ENCODE results near the gene CLDN22. TPM values are rescaled to one million over a fixed set of nuclear protein-coding genes. Genes with fewer than 3 reads are reported as not detected.
"Not testable (repeated sequence)": the region's sequence is repeated elsewhere in the genome, so short reads cannot be mapped to it uniquely, and the experiment has no call there.

CLDN22 gene
- total and polyA plus RNA-seq, 2 donors (not counting 1 experiment from before 2014, with no cell fraction given): under 0.01 TPM; not detected in 1

DNA sequence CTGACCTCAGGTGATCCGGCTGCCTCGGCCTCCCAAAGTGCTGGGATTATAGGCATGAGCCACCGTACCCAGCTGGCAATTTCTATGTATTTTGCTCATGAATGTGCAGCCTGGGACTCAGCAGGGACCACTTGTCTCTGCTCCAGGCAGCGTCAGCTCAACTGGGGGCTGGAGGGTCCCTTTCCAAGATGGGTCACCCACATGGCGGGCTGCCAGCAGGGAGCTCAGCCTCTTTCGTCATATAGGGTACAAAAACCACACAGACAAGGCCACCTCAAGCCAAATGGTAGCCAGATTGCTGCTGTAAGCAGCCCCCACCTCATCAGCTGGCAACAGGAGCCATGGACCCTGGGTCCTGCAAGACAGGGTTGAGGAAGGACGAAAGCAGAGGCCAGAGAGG lies 4.5 kb upstream of the CLDN22 start:
- H3K36me3 ChIP-seq (ENCODE audit: control insufficient read depth, insufficient read depth, low read length): no peaks in the 10 kb centered on the region
- no peak overlapping the region for H3K4me2 ChIP-seq (ENCODE audit: extremely low read depth, insufficient read depth, low read length)
- H4K20me1 ChIP-seq (ENCODE audit: control insufficient read depth, extremely low read depth, insufficient read depth, low read length): no peaks in the 10 kb centered on the region
- H3K79me2 ChIP-seq (ENCODE audit: control insufficient read depth, insufficient read depth, low read length): no peaks in the 10 kb centered on the region
- H2AFZ ChIP-seq (ENCODE audit: low read length): no peak overlapping the region
- TF ChIP-seq EZH2 (IDR thresholded peaks at IDR 0.05; ENCODE audit: low read length, missing control alignments): no peak
- TF ChIP-seq, protein P1, sequence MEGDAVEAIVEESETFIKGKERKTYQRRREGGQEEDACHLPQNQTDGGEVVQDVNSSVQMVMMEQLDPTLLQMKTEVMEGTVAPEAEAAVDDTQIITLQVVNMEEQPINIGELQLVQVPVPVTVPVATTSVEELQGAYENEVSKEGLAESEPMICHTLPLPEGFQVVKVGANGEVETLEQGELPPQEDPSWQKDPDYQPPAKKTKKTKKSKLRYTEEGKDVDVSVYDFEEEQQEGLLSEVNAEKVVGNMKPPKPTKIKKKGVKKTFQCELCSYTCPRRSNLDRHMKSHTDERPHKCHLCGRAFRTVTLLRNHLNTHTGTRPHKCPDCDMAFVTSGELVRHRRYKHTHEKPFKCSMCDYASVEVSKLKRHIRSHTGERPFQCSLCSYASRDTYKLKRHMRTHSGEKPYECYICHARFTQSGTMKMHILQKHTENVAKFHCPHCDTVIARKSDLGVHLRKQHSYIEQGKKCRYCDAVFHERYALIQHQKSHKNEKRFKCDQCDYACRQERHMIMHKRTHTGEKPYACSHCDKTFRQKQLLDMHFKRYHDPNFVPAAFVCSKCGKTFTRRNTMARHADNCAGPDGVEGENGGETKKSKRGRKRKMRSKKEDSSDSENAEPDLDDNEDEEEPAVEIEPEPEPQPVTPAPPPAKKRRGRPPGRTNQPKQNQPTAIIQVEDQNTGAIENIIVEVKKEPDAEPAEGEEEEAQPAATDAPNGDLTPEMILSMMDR (conservative IDR thresholded peaks at IDR 0.05 in 1 of 2, IDR thresholded peaks at IDR 0.05 in 1 of 2; ENCODE audit: low read depth in 1 of 2, low read length in 2 of 2): no peak
- H3K27ac ChIP-seq (ENCODE audit: insufficient read depth, low read length): no peak overlapping the region
- no peak overlapping the region for H3K9ac ChIP-seq (ENCODE audit: insufficient read depth, low read length)
- no peaks in the 10 kb centered on the region for H3K9me3 ChIP-seq (ENCODE audit: control insufficient read depth, insufficient read depth, low read depth, low read length)
- H3K4me1 ChIP-seq (ENCODE audit: control insufficient read depth, extremely low read depth, insufficient read depth, low read length): peaks cover 2% of the 10 kb centered on the region
- DNase-seq (ENCODE audit: low read depth in 2 of 2): no peak
- no peak overlapping the region for H3K4me3 ChIP-seq (replicated peaks in 1 of 4; ENCODE audit: control extremely low read depth in 1 of 4, insufficient read depth in 1 of 4, low read depth in 3 of 4, low read length in 4 of 4)
- H3K27me3 ChIP-seq (ENCODE audit: control insufficient read depth, insufficient read depth, low read length): no peaks in the 10 kb centered on the region

DNA sequence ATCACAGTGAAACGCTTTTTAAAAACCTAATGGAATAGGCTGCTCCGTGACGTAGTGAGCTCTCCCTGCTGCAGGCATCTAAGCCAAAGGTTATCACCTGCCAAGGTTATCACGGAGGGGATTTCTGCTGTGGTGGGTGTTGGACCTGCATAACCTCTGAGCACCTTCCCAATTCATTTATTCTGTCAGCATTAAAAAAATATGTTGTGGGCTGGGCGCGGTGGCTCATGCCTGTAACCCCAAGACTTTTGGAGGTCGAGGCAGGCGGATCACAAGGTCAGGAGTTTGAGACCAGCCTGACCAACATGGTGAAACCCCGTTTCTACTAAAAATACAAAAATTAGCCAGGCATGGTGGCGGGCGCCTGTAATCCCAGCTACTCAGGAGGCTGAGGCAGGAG lies 4.0 kb upstream of the CLDN22 start:
- H3K27ac ChIP-seq (ENCODE audit: insufficient read depth, low read length); H3K4me3 ChIP-seq (replicated peaks in 1 of 4; ENCODE audit: control extremely low read depth in 1 of 4, insufficient read depth in 1 of 4, low read depth in 3 of 4, low read length in 4 of 4); H4K20me1 ChIP-seq (ENCODE audit: control insufficient read depth, extremely low read depth, insufficient read depth, low read length); H3K4me1 ChIP-seq (ENCODE audit: control insufficient read depth, extremely low read depth, insufficient read depth, low read length); DNase-seq (ENCODE audit: low read depth in 2 of 2); H3K27me3 ChIP-seq (ENCODE audit: control insufficient read depth, insufficient read depth, low read length); H3K36me3 ChIP-seq (ENCODE audit: control insufficient read depth, insufficient read depth, low read length); H3K9ac ChIP-seq (ENCODE audit: insufficient read depth, low read length); H3K79me2 ChIP-seq (ENCODE audit: control insufficient read depth, insufficient read depth, low read length); H3K9me3 ChIP-seq (ENCODE audit: control insufficient read depth, insufficient read depth, low read depth, low read length); H2AFZ ChIP-seq (ENCODE audit: low read length); H3K4me2 ChIP-seq (ENCODE audit: extremely low read depth, insufficient read depth, low read length): not testable (repeated sequence)

GRCh38 chr4:183323295-183323694 lies 3.2 kb upstream of the CLDN22 start:
- H3K79me2 ChIP-seq (ENCODE audit: control insufficient read depth, insufficient read depth, low read length): no peaks in the 10 kb centered on the region
- H3K4me1 ChIP-seq (ENCODE audit: control insufficient read depth, extremely low read depth, insufficient read depth, low read length): no peaks in the 10 kb centered on the region
- H3K9ac ChIP-seq (ENCODE audit: insufficient read depth, low read length): no peak overlapping the region
- TF ChIP-seq, protein P1 (conservative IDR thresholded peaks at IDR 0.05 in 1 of 2, IDR thresholded peaks at IDR 0.05 in 1 of 2; ENCODE audit: low read depth in 1 of 2, low read length in 2 of 2): no peak
- no peak for TF ChIP-seq EZH2 (IDR thresholded peaks at IDR 0.05; ENCODE audit: low read length, missing control alignments)
- no peak overlapping the region for H3K4me2 ChIP-seq (ENCODE audit: extremely low read depth, insufficient read depth, low read length)
- peaks cover 2% of the 10 kb centered on the region for H3K36me3 ChIP-seq (ENCODE audit: control insufficient read depth, insufficient read depth, low read length)
- H4K20me1 ChIP-seq (ENCODE audit: control insufficient read depth, extremely low read depth, insufficient read depth, low read length): no peaks in the 10 kb centered on the region
- no peak for DNase-seq (ENCODE audit: low read depth in 2 of 2)
- no peaks in the 10 kb centered on the region for H3K9me3 ChIP-seq (ENCODE audit: control insufficient read depth, insufficient read depth, low read depth, low read length)
- H3K4me3 ChIP-seq (replicated peaks in 1 of 4; ENCODE audit: control extremely low read depth in 1 of 4, insufficient read depth in 1 of 4, low read depth in 3 of 4, low read length in 4 of 4): no peak overlapping the region
- no peak overlapping the region for H2AFZ ChIP-seq (ENCODE audit: low read length)
- no peak overlapping the region for H3K27ac ChIP-seq (ENCODE audit: insufficient read depth, low read length)
- no peaks in the 10 kb centered on the region for H3K27me3 ChIP-seq (ENCODE audit: control insufficient read depth, insufficient read depth, low read length)

Data from fibroblast of lung (primary cell).